HG03280 (cell line): ENCODE data around the gene ADD1.

Experiments used
- ATAC-seq: cut with Tn5 transposase; IDR thresholded peaks from one replicate; pipeline ENCODE4 v1.9.1; 2021; ENCODE audit warnings: mild to moderate bottlenecking, moderate library complexity; ENCODE audit not compliant: unreplicated experiment

ADD1 gene

GRCh38 chr4:2822461-2823300, 21.0 kb upstream of the ADD1 start:
- no peak for ATAC-seq

- no peak for ATAC-seq
Measured at GRCh38 chr4:2823301-2823670, 20.4 kb upstream of the ADD1 start.

GRCh38 chr4:2823671-2824328, 19.8 kb upstream of the ADD1 start:
- no peak for ATAC-seq

- ATAC-seq, result no peak
Measured at GRCh38 chr4:2824329-2824835, 19.3 kb upstream of the ADD1 start.

GRCh38 chr4:2824836-2825381, 18.7 kb upstream of the ADD1 start:
- no peak for ATAC-seq

GRCh38 chr4:2825740-2826139, 17.9 kb upstream of the ADD1 start:
- ATAC-seq, result no peak

GRCh38 chr4:2827071-2827873, 16.4 kb upstream of the ADD1 start:
- no peak for ATAC-seq

GRCh38 chr4:2827874-2828751, 15.5 kb upstream of the ADD1 start:
- ATAC-seq, result no peak

GRCh38 chr4:2828758-2829181, 14.9 kb upstream of the ADD1 start:
- ATAC-seq, result no peak

GRCh38 chr4:2829321-2829932, 14.2 kb upstream of the ADD1 start:
- no peak for ATAC-seq

GRCh38 chr4:2829933-2830451, 13.7 kb upstream of the ADD1 start:
- no peak for ATAC-seq

GRCh38 chr4:2830632-2831610, 12.7 kb upstream of the ADD1 start:
- ATAC-seq, result no peak

GRCh38 chr4:2831611-2832308, 11.9 kb upstream of the ADD1 start:
- ATAC-seq, result no peak

GRCh38 chr4:2832309-2832980, 11.2 kb upstream of the ADD1 start:
- no peak for ATAC-seq

- ATAC-seq, result no peak
Measured at GRCh38 chr4:2832981-2833670, 10.5 kb upstream of the ADD1 start.

- no peak for ATAC-seq
Measured at GRCh38 chr4:2833671-2834000, 10.0 kb upstream of the ADD1 start.
